Mesendoderm (in vitro differentiated cells): Measurements from ENCODE around the gene TBXAS1.
"Not testable (repeated sequence)": the region's sequence is repeated elsewhere in the genome, so short reads cannot be mapped to it uniquely, and the experiment has no call there.

Experiments
- DNase-seq: peaks from one replicate; pipeline ENCODE4 v3.0.0; 2013
- H2AK5ac ChIP-seq: 2 replicates; pipeline ENCODE4 v1.6.1; 2013; ENCODE audit warnings: low read length, inconsistent platforms
- H2BK120ac ChIP-seq: 2 replicates; pipeline ENCODE4 v1.6.1; 2013; ENCODE audit warnings: low read depth, mild to moderate bottlenecking, low read length, moderate library complexity, mixed read lengths
- H2BK15ac ChIP-seq: replicated peaks from 2 replicates; pipeline ENCODE4 v1.6.1; 2013; ENCODE audit warnings: low read depth, mild to moderate bottlenecking, moderate library complexity
- H2BK5ac ChIP-seq: 2 replicates; pipeline ENCODE4 v1.6.1; 2013; ENCODE audit warnings: low read length, inconsistent platforms
- H3K18ac ChIP-seq: 2 replicates; pipeline ENCODE4 v1.6.1; 2013; ENCODE audit warnings: mild to moderate bottlenecking, low read length, mixed read lengths
- H3K23ac ChIP-seq: one replicate; pipeline ENCODE4 v1.6.1; 2013; ENCODE audit warnings: low read length
- H3K27ac ChIP-seq: 2 replicates; pipeline ENCODE4 v1.5.1; 2013; ENCODE audit warnings: low read depth, mild to moderate bottlenecking, inconsistent platforms, low read length, moderate library complexity
- H3K27me3 ChIP-seq: 2 replicates; pipeline ENCODE4 v1.6.1; 2013; ENCODE audit warnings: low read length, control low read depth, mild to moderate bottlenecking, inconsistent platforms; ENCODE audit not compliant: insufficient read depth, poor library complexity
- H3K36me3 ChIP-seq: 2 replicates; pipeline ENCODE4 v1.6.1; 2013; ENCODE audit warnings: low read length, inconsistent platforms; ENCODE audit not compliant: control insufficient read depth, insufficient read depth
- H3K4ac ChIP-seq: one replicate; pipeline ENCODE4 v1.6.1; 2013; ENCODE audit warnings: low read depth, mild to moderate bottlenecking, low read length, moderate library complexity
- H3K4me1 ChIP-seq: 2 replicates; pipeline ENCODE4 v1.6.1; 2013; ENCODE audit warnings: low read depth, low read length, inconsistent platforms; ENCODE audit not compliant: control insufficient read depth
- H3K4me2 ChIP-seq: 2 replicates; pipeline ENCODE4 v1.6.1; 2013; ENCODE audit warnings: low read length
- H3K4me3 ChIP-seq: 2 replicates; pipeline ENCODE4 v1.5.1; 2013; ENCODE audit warnings: mild to moderate bottlenecking, low read length
- H3K56ac ChIP-seq: one replicate; pipeline ENCODE4 v1.6.1; 2013; ENCODE audit warnings: low read length
- H3K79me1 ChIP-seq: 2 replicates; pipeline ENCODE4 v1.6.1; 2013; ENCODE audit warnings: low read length, inconsistent platforms
- H3K79me2 ChIP-seq: 2 replicates; pipeline ENCODE4 v1.6.1; 2013; ENCODE audit warnings: mild to moderate bottlenecking, low read length; ENCODE audit not compliant: control insufficient read depth, insufficient read depth
- H3K9ac ChIP-seq: 2 replicates; pipeline ENCODE4 v1.6.1; 2013; ENCODE audit warnings: low read length, inconsistent platforms
- H4K5ac ChIP-seq: one replicate; pipeline ENCODE4 v1.6.1; 2013; ENCODE audit warnings: low read length
- H4K8ac ChIP-seq: one replicate; pipeline ENCODE4 v1.6.1; 2013; ENCODE audit warnings: low read depth, mild to moderate bottlenecking, control low read depth, low read length, moderate library complexity
- WGBS: extraction: QIAGEN DNeasy Blood & Tissue Kit; methylation state at CpG from one replicate; pipeline ENCODE4 v1.1.7; 2013; ENCODE audit warnings: low lambda C conversion rate, missing lambda C conversion rate; ENCODE audit not compliant: insufficient coverage; ENCODE audit errors: extremely low coverage; 5-methylcytosine and 5-hydroxymethylcytosine counted together

TBXAS1 gene

GRCh38 chr7:139827042-139827441 is 2.0 kb upstream of the TBXAS1 start:
- no peak overlapping the region for H3K18ac ChIP-seq
- no peak overlapping the region for H3K4me2 ChIP-seq
- H3K27me3 ChIP-seq: no peaks in the 10 kb centered on the region
- no peaks in the 10 kb centered on the region for H3K79me1 ChIP-seq
- peak; percentile 38 for DNase-seq
- no peak overlapping the region for H2BK15ac ChIP-seq
- no peak overlapping the region for H3K27ac ChIP-seq
- no peak overlapping the region for H2AK5ac ChIP-seq
- no peaks in the 10 kb centered on the region for H3K79me2 ChIP-seq
- H3K23ac ChIP-seq: no peak overlapping the region
- no peak overlapping the region for H3K56ac ChIP-seq
- no peak overlapping the region for H3K9ac ChIP-seq
- H4K5ac ChIP-seq: no peak overlapping the region
- H3K4ac ChIP-seq: no peak overlapping the region
- no peak overlapping the region for H2BK5ac ChIP-seq
- H3K36me3 ChIP-seq: no peaks in the 10 kb centered on the region
- no peak overlapping the region for H4K8ac ChIP-seq
- H3K4me1 ChIP-seq: no peaks in the 10 kb centered on the region
- no peak overlapping the region for H2BK120ac ChIP-seq
- no peak overlapping the region for H3K4me3 ChIP-seq

DNA sequence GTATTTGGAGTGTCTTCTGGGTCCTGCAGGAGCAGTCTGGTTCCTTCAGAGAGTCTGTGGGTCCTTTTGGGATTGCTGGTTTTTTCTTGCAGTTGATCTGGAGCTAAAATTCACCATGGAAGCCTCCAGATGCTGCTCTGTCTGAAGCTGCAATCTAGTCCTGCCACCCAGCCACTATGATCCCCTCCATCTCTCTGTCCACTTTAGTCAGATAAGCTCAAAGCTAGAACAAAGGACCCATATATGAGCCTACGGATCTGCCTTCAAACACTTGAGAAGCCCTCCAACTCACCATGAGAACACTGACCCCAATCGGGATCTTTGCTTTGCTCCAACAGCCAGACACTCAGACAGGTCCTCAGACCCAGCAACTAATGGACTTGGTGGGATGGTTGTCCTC is 618 bp upstream of the TBXAS1 start:
- no peak for DNase-seq
- Histone ChIP-seq H3K27ac (no peak overlapping the region), H2AK5ac (no peak overlapping the region), H3K79me2 (no peaks in the 10 kb centered on the region), H3K9ac (no peak overlapping the region), H2BK5ac (no peak overlapping the region), H3K4me1 (no peaks in the 10 kb centered on the region), H2BK15ac (no peak overlapping the region), H3K36me3 (no peaks in the 10 kb centered on the region), H3K4ac (no peak overlapping the region), H3K18ac (no peak overlapping the region), H3K4me3 (no peak overlapping the region), H3K23ac (no peak overlapping the region), H3K27me3 (no peaks in the 10 kb centered on the region), H4K8ac (no peak overlapping the region), H3K56ac (no peak overlapping the region), H3K79me1 (no peaks in the 10 kb centered on the region), H3K4me2 (no peak overlapping the region), H2BK120ac (no peak overlapping the region), H4K5ac (no peak overlapping the region)
- WGBS: no CpG with 5 or more reads among the region's 2 CpGs

- no peak overlapping the region for H3K9ac ChIP-seq
- no peak overlapping the region for H3K56ac ChIP-seq
- H3K79me2 ChIP-seq: no peaks in the 10 kb centered on the region
- DNase-seq: no peak
- H3K18ac ChIP-seq: no peak overlapping the region
- H3K79me1 ChIP-seq: no peaks in the 10 kb centered on the region
- WGBS: no CpG with 5 or more reads among the region's 3 CpGs
- H4K8ac ChIP-seq: no peak overlapping the region
- H3K4me2 ChIP-seq: no peak overlapping the region
- no peak overlapping the region for H2BK120ac ChIP-seq
- no peak overlapping the region for H3K4ac ChIP-seq
- H3K27me3 ChIP-seq: no peaks in the 10 kb centered on the region
- H3K23ac ChIP-seq: no peak overlapping the region
- no peak overlapping the region for H2AK5ac ChIP-seq
- no peak overlapping the region for H4K5ac ChIP-seq
- H3K4me1 ChIP-seq: no peaks in the 10 kb centered on the region
- H3K4me3 ChIP-seq: no peak overlapping the region
- no peak overlapping the region for H3K27ac ChIP-seq
- no peaks in the 10 kb centered on the region for H3K36me3 ChIP-seq
- H2BK15ac ChIP-seq: no peak overlapping the region
- H2BK5ac ChIP-seq: no peak overlapping the region
Measured at GRCh38 chr7:139829775-139830117, 682 bp downstream of the TBXAS1 start.

DNA sequence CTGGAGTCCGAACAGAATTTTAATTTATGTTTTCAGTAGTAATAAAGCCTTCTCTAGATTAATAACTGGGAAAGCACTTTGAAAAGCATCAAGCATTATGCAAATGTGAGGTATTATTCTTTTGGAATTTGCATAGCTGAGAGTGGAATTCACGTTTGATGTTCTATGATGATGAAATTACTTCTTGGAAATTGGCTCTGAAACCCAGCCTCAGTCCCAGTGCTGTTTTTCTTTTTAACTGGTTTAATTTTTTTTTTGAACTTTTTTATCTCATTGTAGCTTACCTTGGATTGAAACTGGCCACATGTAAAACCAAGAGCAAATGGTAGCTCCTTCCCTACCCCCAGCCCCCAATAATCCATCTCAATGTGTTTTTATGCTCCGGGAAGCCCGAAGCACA is 1.2 kb downstream of the TBXAS1 start:
- WGBS: no CpG with 5 or more reads among the region's 4 CpGs
- no peak overlapping the region for H2BK5ac ChIP-seq
- H4K5ac ChIP-seq: no peak overlapping the region
- H3K27ac ChIP-seq: no peak overlapping the region
- no peak overlapping the region for H3K23ac ChIP-seq
- no peaks in the 10 kb centered on the region for H3K27me3 ChIP-seq
- no peak overlapping the region for H3K4me3 ChIP-seq
- H3K4ac ChIP-seq: no peak overlapping the region
- no peak overlapping the region for H3K56ac ChIP-seq
- H3K4me1 ChIP-seq: no peaks in the 10 kb centered on the region
- no peak overlapping the region for H3K9ac ChIP-seq
- no peak overlapping the region for H2BK120ac ChIP-seq
- no peak for DNase-seq
- no peaks in the 10 kb centered on the region for H3K36me3 ChIP-seq
- no peak overlapping the region for H2AK5ac ChIP-seq
- no peaks in the 10 kb centered on the region for H3K79me2 ChIP-seq
- no peak overlapping the region for H3K18ac ChIP-seq
- no peak overlapping the region for H4K8ac ChIP-seq
- H3K4me2 ChIP-seq: no peak overlapping the region
- H3K79me1 ChIP-seq: no peaks in the 10 kb centered on the region
- no peak overlapping the region for H2BK15ac ChIP-seq

DNA sequence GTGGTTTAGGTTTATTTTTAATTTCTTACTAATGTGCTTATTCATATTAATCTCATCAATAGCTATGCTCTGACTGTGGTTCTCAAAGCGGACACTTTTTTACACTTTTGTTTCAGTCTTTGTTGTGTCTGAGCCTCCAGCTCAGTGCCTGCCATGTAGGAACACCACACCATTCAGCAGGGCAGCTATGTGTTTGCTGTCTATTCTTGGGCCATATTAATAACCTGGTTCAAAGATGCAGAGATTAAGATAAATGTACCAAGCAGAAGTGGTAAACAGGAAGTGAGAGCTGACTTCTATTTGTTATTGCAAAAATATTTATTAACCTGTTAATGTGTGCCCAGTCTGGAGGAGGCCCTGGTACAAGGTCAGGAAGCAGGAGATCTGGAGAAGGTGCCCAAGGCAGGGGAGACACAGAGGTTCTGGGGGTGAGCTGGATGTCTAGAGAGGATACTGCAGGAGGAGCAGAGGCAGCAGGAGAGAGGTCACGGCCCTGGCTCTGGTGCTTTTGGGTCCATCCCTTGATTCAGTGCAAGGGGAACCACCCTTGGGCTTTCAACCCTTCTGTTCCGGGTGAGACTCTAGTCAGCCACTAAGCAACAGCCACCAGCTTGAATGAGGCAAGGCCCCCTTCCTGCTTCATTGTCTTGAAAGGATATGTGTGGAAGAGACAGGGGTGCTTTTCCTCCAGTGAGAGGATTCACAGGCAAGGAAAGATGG is 1.9 kb downstream of the TBXAS1 start:
- no peak overlapping the region for H2AK5ac ChIP-seq
- no peaks in the 10 kb centered on the region for H3K79me1 ChIP-seq
- no peak for DNase-seq
- H3K79me2 ChIP-seq: no peaks in the 10 kb centered on the region
- H3K56ac ChIP-seq: peak overlapping the region; percentile 18
- H3K36me3 ChIP-seq: no peaks in the 10 kb centered on the region
- H3K9ac ChIP-seq: no peak overlapping the region
- no peak overlapping the region for H2BK5ac ChIP-seq
- no peaks in the 10 kb centered on the region for H3K27me3 ChIP-seq
- H4K8ac ChIP-seq: no peak overlapping the region
- H3K27ac ChIP-seq: no peak overlapping the region
- WGBS: no CpG with 5 or more reads among the region's 3 CpGs
- H3K4ac ChIP-seq: no peak overlapping the region
- no peak overlapping the region for H3K4me3 ChIP-seq
- no peak overlapping the region for H2BK15ac ChIP-seq
- H4K5ac ChIP-seq: no peak overlapping the region
- H3K4me2 ChIP-seq: no peak overlapping the region
- no peaks in the 10 kb centered on the region for H3K4me1 ChIP-seq
- H3K18ac ChIP-seq: no peak overlapping the region
- no peak overlapping the region for H3K23ac ChIP-seq
- no peak overlapping the region for H2BK120ac ChIP-seq

DNA sequence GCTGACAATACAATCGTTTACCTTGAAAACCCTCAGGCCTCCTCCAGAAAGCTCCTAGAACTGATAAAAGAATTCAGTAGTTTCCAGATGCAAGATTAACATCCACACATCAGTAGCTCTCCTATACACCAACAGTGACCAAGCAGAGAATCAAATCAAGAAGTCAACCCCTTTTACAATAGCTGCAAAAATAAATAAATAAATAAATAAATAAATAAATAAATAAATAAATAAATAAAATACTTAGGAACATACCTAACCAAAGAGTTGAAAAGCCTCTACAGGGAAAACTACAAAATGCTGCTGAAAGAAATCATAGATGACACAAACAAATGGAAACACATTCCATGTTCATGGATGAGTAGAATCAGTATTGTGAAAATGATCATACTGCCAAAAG is 6.8 kb downstream of the TBXAS1 start:
- WGBS: no CpG with 5 or more reads among the region's 1 CpG
- H2AK5ac ChIP-seq, H4K5ac ChIP-seq, H3K4me3 ChIP-seq, H3K79me2 ChIP-seq, H3K4me2 ChIP-seq, H4K8ac ChIP-seq, H3K18ac ChIP-seq, H3K9ac ChIP-seq, H3K56ac ChIP-seq, H2BK15ac ChIP-seq, H3K4ac ChIP-seq, DNase-seq, H3K23ac ChIP-seq, H2BK120ac ChIP-seq, H3K4me1 ChIP-seq, H3K27me3 ChIP-seq, H3K27ac ChIP-seq, H3K36me3 ChIP-seq, H2BK5ac ChIP-seq, H3K79me1 ChIP-seq: not testable (repeated sequence)
